T-cell (primary cell): Measurements from ENCODE around the gene CTSW. TPM values are rescaled to one million over a fixed set of nuclear protein-coding genes. Genes with fewer than 3 reads are reported as not detected.
A peak's percentile ranks its signal among the peaks of the same experiment; 100 is the strongest.

ENCODE experiments used
- ATAC-seq, 4 experiments: fragments of 200-7000 bp in 3 of 4; fragments of 150-1000 bp in 1 of 4; cut with Tn5 transposase; replicated peaks in 1 of 4; 1 replicate in 3 of 4; 2 replicates in 1 of 4; pipeline ENCODE4 v1.10.0; 2021; ENCODE audit warnings: moderate library complexity in 3 of 4, mild to moderate bottlenecking in 2 of 4, moderate number of reproducible peaks in 1 of 4
- CTCF ChIA-PET, 2 donors: fragments of 300-600 bp; sonication (Branson Sonifier 250); formaldehyde crosslinking; loops; one replicate each; lab custom pipeline; 2022; ENCODE audit warnings: antibody characterized with exemption in 2 of 2; lab: Charles Lee
- POLR2A ChIA-PET, 2 donors: fragments of 300-600 bp; sonication (Branson Sonifier 250); formaldehyde crosslinking; loops; one replicate each; lab custom pipeline; 2022; ENCODE audit warnings: antibody characterized with exemption in 2 of 2; lab: Charles Lee
- DNase-seq, 35 experiments: peaks; one replicate each; pipeline versions ENCODE4 v3.0.0 to v3.0.0-alpha.2; 2013 to 2023
- H3K27ac ChIP-seq: one replicate; pipeline ENCODE4 v1.5.1; 2013; ENCODE audit warnings: low read length
- H3K27me3 ChIP-seq, 2 experiments: replicated peaks in 1 of 2; 1 replicate in 1 of 2; 2 replicates in 1 of 2; pipeline versions ENCODE4 v1.6.1 to v1.7.0; 2013; ENCODE audit warnings: low read length in 1 of 2, mixed read lengths in 1 of 2; ENCODE audit not compliant: control insufficient read depth in 2 of 2, insufficient read depth in 2 of 2; ENCODE audit errors: extremely low read depth in 1 of 2
- H3K36me3 ChIP-seq, 2 donors: 1 replicate in 1 of 2; 2 replicates in 1 of 2; pipeline versions ENCODE4 v1.6.1 to v1.7.0; 2013; ENCODE audit warnings: low read length in 1 of 2; ENCODE audit not compliant: control insufficient read depth in 2 of 2, insufficient read depth in 1 of 2; ENCODE audit errors: extremely low read depth in 1 of 2
- H3K4me1 ChIP-seq, 2 experiments: 1 replicate in 1 of 2; 2 replicates in 1 of 2; pipeline versions ENCODE4 v1.6.1 to v1.7.0; 2013; ENCODE audit warnings: low read length in 2 of 2, mixed read lengths in 1 of 2; ENCODE audit not compliant: insufficient read depth in 2 of 2, control insufficient read depth in 1 of 2; ENCODE audit errors: extremely low read depth in 1 of 2
- H3K4me3 ChIP-seq, 2 donors: 1 replicate in 1 of 2; 2 replicates in 1 of 2; pipeline versions ENCODE4 v1.5.1 to v1.7.0; 2013; ENCODE audit warnings: mild to moderate bottlenecking in 2 of 2, low read length in 1 of 2, moderate library complexity in 1 of 2; ENCODE audit not compliant: control insufficient read depth in 1 of 2; ENCODE audit errors: extremely low read depth in 1 of 2
- H3K9me3 ChIP-seq: 2 replicates; pipeline ENCODE4 v1.7.0; 2013
- H3K27ac Mint-ChIP-seq, 2 donors: one replicate each; pipeline ENCODE4 v1.8.0; 2020 to 2021; ENCODE audit warnings: mild to moderate bottlenecking in 2 of 2, mixed read lengths in 2 of 2
- H3K27me3 Mint-ChIP-seq, 2 donors: one replicate each; pipeline ENCODE4 v1.8.0; 2021 to 2022; ENCODE audit warnings: mixed read lengths in 2 of 2
- H3K36me3 Mint-ChIP-seq: one replicate; pipeline ENCODE4 v1.8.0; 2021; ENCODE audit warnings: mixed read lengths
- H3K4me1 Mint-ChIP-seq, 3 donors: one replicate each; pipeline ENCODE4 v1.8.0; 2020 to 2022; ENCODE audit warnings: mixed read lengths in 3 of 3, mild to moderate bottlenecking in 1 of 3
- H3K4me3 Mint-ChIP-seq, 3 donors: one replicate each; pipeline ENCODE4 v1.8.0; 2020 to 2022; ENCODE audit warnings: mild to moderate bottlenecking in 3 of 3, mixed read lengths in 3 of 3, moderate library complexity in 3 of 3
- H3K9me3 Mint-ChIP-seq, 3 donors: one replicate each; pipeline ENCODE4 v1.8.0; 2020 to 2022; ENCODE audit warnings: mixed read lengths in 3 of 3
- WGBS: methylation state at CpG from one replicate; pipeline ENCODE4 v1.1.5; 2013; ENCODE audit warnings: missing lambda C conversion rate; ENCODE audit not compliant: insufficient coverage; 5-methylcytosine and 5-hydroxymethylcytosine counted together
- total RNA-seq, 35 experiments: library from RNA in 6 of 35; stranded (reverse) in 6 of 35; fragments of 120-200 nt in 1 of 35; gene quantifications; one replicate each; pipeline versions ENCODE4 v1.2.1 to v1.2.4 and lab custom pipeline; 2013 to 2026

Gene CTSW
- total RNA-seq, 5 donors from 2014 or later (not counting 1 experiment from before 2014, with no cell fraction given), result 45.3 to 127 (median 66.4) TPM

GRCh38 chr11:65931773-65932557, 52.3 kb downstream of the CTSW start:
- WGBS, result 69% methylated on average over 11 of the region's 13 CpGs
- peak overlapping the region in 1 of 3 donors; percentile 27 for H3K4me3 Mint-ChIP-seq
- no peaks in the 10 kb centered on the region for H3K36me3 Mint-ChIP-seq
- no peak overlapping the region for H3K27ac ChIP-seq
- POLR2A ChIA-PET, result interaction anchor here in 1 of 2 donors (0.6 kb wide), 1 partner anchor 10 kb away, joined by 3 read pairs; no protein-coding TSS in a partner anchor
- peaks cover 11 to 40% of the 10 kb centered on the region in 2 experiments for H3K4me1 ChIP-seq
- peak in 1 of 35 experiments; percentile 27 for DNase-seq
- no peaks in the 10 kb centered on the region for H3K36me3 ChIP-seq
- H3K27me3 ChIP-seq, result no peaks in the 10 kb centered on the region
- H3K4me3 ChIP-seq, result no peak overlapping the region
- H3K9me3 Mint-ChIP-seq, result no peaks in the 10 kb centered on the region
- H3K27me3 Mint-ChIP-seq, result no peaks in the 10 kb centered on the region
- peak overlapping the region; percentile 28 to 49 for H3K27ac Mint-ChIP-seq
- H3K9me3 ChIP-seq, result no peaks in the 10 kb centered on the region
- CTCF ChIA-PET, result interaction anchor here in 1 of 2 donors (2.1 kb wide), 1 partner anchor 72 kb away, joined by 5 read pairs; the partner anchor contains the start of gene MUS81
- no peak for ATAC-seq
- peaks cover 30 to 39% (median 36%) of the 10 kb centered on the region in 3 donors for H3K4me1 Mint-ChIP-seq

- CTCF ChIA-PET, result interaction anchor here (0.9 to 2.1 kb wide), 2 partner anchors 42 to 73 kb away, joined by 3 to 5 read pairs; partner anchors contain the start of genes CCDC85B (in 1 of the 2) and MUS81 (in 1 of the 2)
- POLR2A ChIA-PET, result interaction anchor here in 1 of 2 donors (0.6 kb wide), 1 partner anchor 11 kb away, joined by 3 read pairs; no protein-coding TSS in a partner anchor
- Mint-ChIP-seq H3K4me3 (no peak overlapping the region), H3K36me3 (no peaks in the 10 kb centered on the region), H3K27me3 (no peaks in the 10 kb centered on the region), H3K27ac (peak overlapping the region in 1 of 2 donors; percentile 28), H3K9me3 (no peaks in the 10 kb centered on the region), H3K4me1 (peaks cover 24 to 33% (median 30%) of the 10 kb centered on the region in 3 donors)
- Histone ChIP-seq H3K9me3 (no peaks in the 10 kb centered on the region), H3K27me3 (no peaks in the 10 kb centered on the region), H3K4me1 (peaks cover 10 to 35% of the 10 kb centered on the region in 2 experiments), H3K36me3 (no peaks in the 10 kb centered on the region), H3K4me3 (no peak overlapping the region), H3K27ac (no peak overlapping the region)
- WGBS, result 82% methylated on average over 5 of the region's 9 CpGs
- DNase-seq (no peak), ATAC-seq (no peak)
Measured at GRCh38 chr11:65932558-65932919, 52.9 kb downstream of the CTSW start.

Other genes with a start within 250 kb of the CTSW start
- gene SIPA1, start 241.7 kb upstream of the CTSW start, total RNA-seq, result 100 to 1,000 TPM; 179 to 285 (median 200) TPM
- gene RELA, start 216.9 kb upstream of the CTSW start, total RNA-seq, result 100 to 1,000 TPM; 155 to 302 (median 172) TPM
- 100 to 1,000 TPM in 4 of 5 donors, 10 to 100 TPM in 1; 99.9 to 111 (median 104) TPM for gene KAT5, start 167.6 kb upstream of the CTSW start, total RNA-seq
- gene RNASEH2C, start 159.0 kb upstream of the CTSW start, total RNA-seq, result 10 to 100 TPM; 35.8 to 77.4 (median 70.7) TPM
- 10 to 100 TPM; 17.7 to 31.6 (median 30.1) TPM for gene AP5B1, start 98.9 kb upstream of the CTSW start, total RNA-seq
- under 1 TPM in 2 of 5 donors, not detected in 3; 0.12 to 0.13 TPM for gene OVOL1, start 92.8 kb upstream of the CTSW start, total RNA-seq
- gene SNX32, start 45.9 kb upstream of the CTSW start, total RNA-seq, result 1 to 10 TPM in 4 of 5 donors, under 1 TPM in 1; 0.26 to 1.4 (median 1.2) TPM
- gene CFL1, start 21.7 kb upstream of the CTSW start, total RNA-seq, result 100 to 1,000 TPM; 584 to 761 (median 636) TPM
- gene MUS81, start 19.4 kb upstream of the CTSW start, total RNA-seq, result 100 to 1,000 TPM in 2 of 5 donors, 10 to 100 TPM in 3; 55.5 to 118 (median 95.6) TPM
- gene EFEMP2, start 7.0 kb upstream of the CTSW start, total RNA-seq, result 10 to 100 TPM in 3 of 5 donors, 1 to 10 TPM in 2; 7.0 to 14.1 (median 10.2) TPM
- gene FIBP, start 8.6 kb downstream of the CTSW start, total RNA-seq, result 10 to 100 TPM; 30.2 to 47.1 (median 39.2) TPM
- 10 to 100 TPM; 20.3 to 39.0 (median 37.4) TPM for gene CCDC85B, start 10.8 kb downstream of the CTSW start, total RNA-seq
- gene FOSL1, start 20.6 kb downstream of the CTSW start, total RNA-seq, result 1 to 10 TPM in 2 of 5 donors, under 1 TPM in 3; 0.49 to 1.6 (median 0.65) TPM
- 10 to 100 TPM; 20.5 to 66.7 (median 63.3) TPM for gene C11orf68, start 39.2 kb downstream of the CTSW start, total RNA-seq
- 100 to 1,000 TPM in 3 of 5 donors, 10 to 100 TPM in 2; 56.3 to 122 (median 107) TPM for gene DRAP1, start 39.6 kb downstream of the CTSW start, total RNA-seq
- gene TSGA10IP, start 65.6 kb downstream of the CTSW start, total RNA-seq, result not detected
- gene SART1, start 81.9 kb downstream of the CTSW start, total RNA-seq, result 10 to 100 TPM; 70.9 to 95.2 (median 89.9) TPM
- gene EIF1AD, start 122.3 kb downstream of the CTSW start, total RNA-seq, result 100 to 1,000 TPM in 1 of 5 donors, 10 to 100 TPM in 4; 50.7 to 114 (median 58.8) TPM
- gene BANF1, start 122.7 kb downstream of the CTSW start, total RNA-seq, result 100 to 1,000 TPM in 1 of 5 donors, 10 to 100 TPM in 4; 70.9 to 101 (median 82.6) TPM
- not detected for gene CST6, start 132.2 kb downstream of the CTSW start, total RNA-seq
- not detected for gene CATSPER1, start 146.6 kb downstream of the CTSW start, total RNA-seq
- gene GAL3ST3, start 169.3 kb downstream of the CTSW start, total RNA-seq, result under 1 TPM in 1 of 5 donors, not detected in 4; 0.18 TPM
- gene SF3B2, start 172.5 kb downstream of the CTSW start, total RNA-seq, result 100 to 1,000 TPM; 189 to 264 (median 224) TPM
- gene PACS1, start 190.4 kb downstream of the CTSW start, total RNA-seq, result 100 to 1,000 TPM; 222 to 268 (median 236) TPM